GM23338 (cell line): ENCODE measurements around the gene DNAH8. TPM values are rescaled to one million over a fixed set of nuclear protein-coding genes. Genes with fewer than 3 reads are reported as not detected.

ENCODE experiments used
- ATAC-seq: fragments of 200-7000 bp; cut with Tn5 transposase; 3 replicates; pipeline ENCODE4 v1.9.1; 2020
- DNase-seq: peaks from one replicate; pipeline ENCODE4 v3.0.0-alpha.2; 2015; ENCODE audit warnings: low spot score
- H2AFZ ChIP-seq: fragments of 200-600 bp; sonication (generic); 2 replicates; pipeline ENCODE4 v1.8.0; 2016; ENCODE audit warnings: antibody characterized with exemption, mild to moderate bottlenecking, moderate library complexity
- H3F3A ChIP-seq: fragments of 200-600 bp; sonication (generic); replicated peaks from 2 replicates; pipeline ENCODE4 v1.8.0; 2017; ENCODE audit warnings: antibody characterized with exemption, mixed run types, low read depth
- H3K27ac ChIP-seq: fragments of 200-600 bp; sonication (generic); 2 replicates; pipeline ENCODE4 v1.6.1; 2016; ENCODE audit warnings: low read depth
- H3K27me3 ChIP-seq: fragments of 200-600 bp; sonication (generic); 2 replicates; pipeline ENCODE4 v1.8.0; 2016; ENCODE audit warnings: mild to moderate bottlenecking, mixed run types, moderate library complexity; ENCODE audit not compliant: insufficient read depth
- H3K36me3 ChIP-seq: fragments of 200-600 bp; sonication (generic); 2 replicates; pipeline ENCODE4 v1.8.0; 2016; ENCODE audit warnings: mild to moderate bottlenecking; ENCODE audit not compliant: insufficient read depth
- H3K4me1 ChIP-seq: fragments of 200-600 bp; sonication (generic); 2 replicates; pipeline ENCODE4 v1.8.0; 2016; ENCODE audit warnings: mild to moderate bottlenecking, moderate library complexity; ENCODE audit not compliant: insufficient read depth
- H3K4me2 ChIP-seq: fragments of 200-600 bp; sonication (generic); 2 replicates; pipeline ENCODE4 v1.7.1; 2017; ENCODE audit warnings: mixed run types
- H3K4me3 ChIP-seq: fragments of 200-600 bp; sonication (generic); 2 replicates; pipeline ENCODE4 v1.6.1; 2016; ENCODE audit warnings: mixed run types
- H3K79me2 ChIP-seq: fragments of 200-600 bp; sonication (generic); replicated peaks from 2 replicates; pipeline ENCODE4 v1.8.0; 2017; ENCODE audit warnings: mild to moderate bottlenecking; ENCODE audit not compliant: insufficient read depth
- H3K9me2 ChIP-seq: fragments of 200-600 bp; sonication (generic); 2 replicates; pipeline ENCODE4 v1.8.0; 2017; ENCODE audit not compliant: insufficient read depth
- H4K20me1 ChIP-seq: fragments of 200-600 bp; sonication (generic); replicated peaks from 2 replicates; pipeline ENCODE4 v1.8.0; 2017; ENCODE audit warnings: mild to moderate bottlenecking; ENCODE audit not compliant: insufficient read depth
- H3K27ac Mint-ChIP-seq: 2 replicates; pipeline ENCODE4 v1.8.0; 2020; ENCODE audit warnings: inconsistent platforms, mild to moderate bottlenecking, moderate library complexity, mixed read lengths
- H3K27me3 Mint-ChIP-seq: 3 replicates; pipeline ENCODE4 v1.8.0; 2022; ENCODE audit warnings: low read depth, mild to moderate bottlenecking, moderate library complexity, mixed read lengths, inconsistent platforms; ENCODE audit not compliant: insufficient read depth, poor library complexity
- H3K36me3 Mint-ChIP-seq: 3 replicates; pipeline ENCODE4 v1.8.0; 2021; ENCODE audit warnings: low read depth, mild to moderate bottlenecking, inconsistent platforms, moderate library complexity, mixed read lengths
- H3K4me1 Mint-ChIP-seq: 3 replicates; pipeline ENCODE4 v1.8.0; 2020; ENCODE audit warnings: mild to moderate bottlenecking, inconsistent platforms, mixed read lengths
- H3K4me3 Mint-ChIP-seq: 3 replicates; pipeline ENCODE4 v1.8.0; 2021; ENCODE audit warnings: moderate library complexity, mild to moderate bottlenecking, inconsistent platforms, mixed read lengths
- H3K9me3 Mint-ChIP-seq: 3 replicates; pipeline ENCODE4 v1.8.0; 2020; ENCODE audit warnings: moderate library complexity, mild to moderate bottlenecking, inconsistent platforms, mixed read lengths
- CREB1 ChIP-seq: fragments of 250-450 bp; sonication (Bioruptor Pico); IDR thresholded peaks from 2 replicates; pipeline ENCODE4 v1.5.0; 2020; ENCODE audit warnings: low read depth, mild to moderate bottlenecking, moderate library complexity
- CTCF ChIP-seq, 2 experiments: fragments of 200-600 bp in 1 of 2; sonication (generic) in 1 of 2; conservative IDR thresholded peaks; 2 replicates each; pipeline versions ENCODE4 v1.5.1 to v1.6.1; 2016 to 2017; ENCODE audit warnings: antibody characterized with exemption in 2 of 2, low read depth in 2 of 2, mild to moderate bottlenecking in 2 of 2, moderate library complexity in 1 of 2
- ETS1 ChIP-seq: IDR thresholded peaks from 2 replicates; pipeline ENCODE4 v1.6.1; 2016; ENCODE audit warnings: antibody characterized with exemption
- EZH2 ChIP-seq: fragments of 200-600 bp; sonication (generic); IDR thresholded peaks from one replicate; pipeline ENCODE4 v1.8.0; 2017; ENCODE audit warnings: antibody characterized with exemption, mild to moderate bottlenecking, low read depth; ENCODE audit not compliant: unreplicated experiment
- EZH2phosphoT487 ChIP-seq: fragments of 200-600 bp; sonication (generic); IDR thresholded peaks from one replicate; pipeline ENCODE4 v1.8.1; 2018; ENCODE audit warnings: antibody characterized with exemption; ENCODE audit not compliant: unreplicated experiment
- JUNB ChIP-seq: IDR thresholded peaks from one replicate; pipeline ENCODE4 v1.6.1; 2016; ENCODE audit warnings: antibody characterized with exemption; ENCODE audit not compliant: unreplicated experiment
- NANOG ChIP-seq: IDR thresholded peaks from 2 replicates; pipeline ENCODE4 v1.6.1; 2016; ENCODE audit warnings: antibody characterized with exemption, borderline replicate concordance
- POLR2AphosphoS5 ChIP-seq: IDR thresholded peaks from 2 replicates; pipeline ENCODE4 v1.6.1; 2016; ENCODE audit warnings: antibody characterized with exemption, low read depth
- REST ChIP-seq: IDR thresholded peaks from one replicate; pipeline ENCODE4 v1.6.1; 2018; ENCODE audit warnings: antibody characterized with exemption; ENCODE audit not compliant: unreplicated experiment
- STAT1 ChIP-seq: IDR thresholded peaks from one replicate; pipeline ENCODE4 v1.6.1; 2016; ENCODE audit warnings: antibody characterized with exemption; ENCODE audit not compliant: unreplicated experiment
- ZNF114 ChIP-seq: fragments of 250-450 bp; sonication (Bioruptor Pico); IDR thresholded peaks from 2 replicates; pipeline ENCODE4 v1.5.0; 2020; ENCODE audit warnings: mild to moderate bottlenecking, moderate library complexity
- ZNF331 ChIP-seq: fragments of 250-450 bp; sonication (Bioruptor Pico); IDR thresholded peaks from 2 replicates; pipeline ENCODE4 v1.5.0; 2020; ENCODE audit warnings: low read depth, mild to moderate bottlenecking, moderate library complexity
- ZNF462 ChIP-seq: fragments of 250-450 bp; sonication (Bioruptor Pico); IDR thresholded peaks from 2 replicates; pipeline ENCODE4 v1.5.0; 2020; ENCODE audit warnings: mild to moderate bottlenecking, moderate library complexity
- polyA plus RNA-seq: library from polyadenylated mRNA; unstranded; fragments of >200 nt; fragmentation: Nextera tagmentation; extraction: Ambion mirVana; gene quantifications from 2 replicates; pipeline ENCODE4 v1.2.1, GENCODE V29; 2016
- total RNA-seq: library from RNA; depleted of rRNA; stranded (reverse); fragments of >200 nt; shearing (Covaris generic); gene quantifications from 2 replicates; pipeline ENCODE4 v1.2.3, GENCODE V29; 2014

DNAH8 gene
- total and polyA plus RNA-seq, 2 experiments from 2014 or later, result 0.02 TPM; not detected in 1

- no peak overlapping the region for H3K27ac ChIP-seq
- TF ChIP-seq STAT1 (no peak), ZNF114 (CRISPR knock-in tag) (no peak), ZNF462 (no peak), ZNF331 (CRISPR knock-in tag) (no peak), CREB1 (no peak), EZH2 (no peak), JUNB (no peak), NANOG (no peak), REST (no peak), CTCF (conservative IDR thresholded peaks at IDR 0.05; ENCODE audit: low read depth in 2 of 2) (no peak), POLR2AphosphoS5 (no peak), ETS1 (no peak), EZH2phosphoT487 (no peak)
- no peaks in the 10 kb centered on the region for H3K4me1 ChIP-seq
- no peak overlapping the region for H3K4me3 Mint-ChIP-seq
- no peak for DNase-seq
- no peaks in the 10 kb centered on the region for H3K9me2 ChIP-seq
- H3K4me3 ChIP-seq, result no peak overlapping the region
- no peak overlapping the region for H3K27ac Mint-ChIP-seq
- H3K36me3 ChIP-seq, result no peaks in the 10 kb centered on the region
- H3F3A ChIP-seq, result no peaks in the 10 kb centered on the region
- H3K79me2 ChIP-seq, result no peaks in the 10 kb centered on the region
- no peaks in the 10 kb centered on the region for H3K9me3 Mint-ChIP-seq
- no peaks in the 10 kb centered on the region for H3K27me3 Mint-ChIP-seq
- no peak for ATAC-seq
- H3K4me1 Mint-ChIP-seq, result peaks cover 3% of the 10 kb centered on the region; the same call in 1 of the 3 replicates
- no peak overlapping the region for H3K4me2 ChIP-seq
- H3K27me3 ChIP-seq, result no peaks in the 10 kb centered on the region
- no peaks in the 10 kb centered on the region for H3K36me3 Mint-ChIP-seq
- H4K20me1 ChIP-seq, result no peaks in the 10 kb centered on the region
- no peak overlapping the region for H2AFZ ChIP-seq
These were observed 223.6 kb downstream of the DNAH8 start for GRCh38 chr6:38938741-38939140.
